Measurements from ENCODE around the gene KYAT1.
A peak's percentile ranks its signal among the peaks of the same experiment; 100 is the strongest.
"Not testable (repeated sequence)": the region's sequence is repeated elsewhere in the genome, so short reads cannot be mapped to it uniquely, and the experiment has no call there.

KYAT1 gene

DNA sequence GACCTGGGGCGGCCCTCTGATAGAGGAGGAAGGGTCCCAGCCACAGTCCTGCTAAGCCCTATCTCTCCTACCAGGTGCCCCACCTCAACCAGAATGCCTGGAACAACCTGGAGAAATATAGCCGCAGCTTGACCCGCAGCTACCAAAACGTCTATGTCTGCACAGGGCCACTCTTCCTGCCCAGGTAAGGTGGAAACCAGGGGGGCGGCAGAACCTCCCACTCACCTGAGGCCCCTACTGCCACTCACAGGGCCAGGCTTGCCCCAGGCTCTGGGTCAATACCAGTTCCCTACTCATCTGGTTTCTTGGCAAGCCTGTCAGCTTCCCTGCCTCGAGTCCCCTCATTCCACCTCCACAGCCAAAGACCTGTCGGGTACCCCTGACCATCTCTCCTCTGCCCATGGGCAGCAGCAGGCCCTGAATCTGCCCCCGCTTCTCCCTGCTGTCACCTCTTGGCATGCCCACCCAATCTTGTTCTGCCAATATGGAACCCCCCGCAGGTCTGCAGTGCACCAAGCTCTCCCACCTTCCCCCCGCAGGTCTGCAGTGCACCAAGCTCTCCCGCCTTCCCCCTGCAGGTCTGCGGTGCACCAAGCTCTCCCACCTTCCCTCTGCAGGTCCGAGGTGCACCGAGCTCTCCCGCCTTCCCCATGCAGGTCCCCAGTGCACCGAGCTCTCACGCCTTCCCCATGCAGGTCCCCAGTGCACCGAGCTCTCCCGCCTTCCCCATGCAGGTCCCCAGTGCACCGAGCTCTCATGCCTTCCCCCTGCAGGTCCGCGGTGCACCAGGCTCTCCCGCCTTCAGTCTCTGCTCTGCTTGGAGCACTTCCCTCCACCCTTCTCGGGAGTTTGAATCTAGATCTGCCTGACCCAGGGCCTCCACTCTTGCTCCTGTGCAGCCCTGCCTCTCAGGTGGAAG, 60.8 kb downstream of the KYAT1 start:
- FAIRE-seq, result no peak
- no peak for DNase-seq (ENCODE audit: low spot score)

DNA sequence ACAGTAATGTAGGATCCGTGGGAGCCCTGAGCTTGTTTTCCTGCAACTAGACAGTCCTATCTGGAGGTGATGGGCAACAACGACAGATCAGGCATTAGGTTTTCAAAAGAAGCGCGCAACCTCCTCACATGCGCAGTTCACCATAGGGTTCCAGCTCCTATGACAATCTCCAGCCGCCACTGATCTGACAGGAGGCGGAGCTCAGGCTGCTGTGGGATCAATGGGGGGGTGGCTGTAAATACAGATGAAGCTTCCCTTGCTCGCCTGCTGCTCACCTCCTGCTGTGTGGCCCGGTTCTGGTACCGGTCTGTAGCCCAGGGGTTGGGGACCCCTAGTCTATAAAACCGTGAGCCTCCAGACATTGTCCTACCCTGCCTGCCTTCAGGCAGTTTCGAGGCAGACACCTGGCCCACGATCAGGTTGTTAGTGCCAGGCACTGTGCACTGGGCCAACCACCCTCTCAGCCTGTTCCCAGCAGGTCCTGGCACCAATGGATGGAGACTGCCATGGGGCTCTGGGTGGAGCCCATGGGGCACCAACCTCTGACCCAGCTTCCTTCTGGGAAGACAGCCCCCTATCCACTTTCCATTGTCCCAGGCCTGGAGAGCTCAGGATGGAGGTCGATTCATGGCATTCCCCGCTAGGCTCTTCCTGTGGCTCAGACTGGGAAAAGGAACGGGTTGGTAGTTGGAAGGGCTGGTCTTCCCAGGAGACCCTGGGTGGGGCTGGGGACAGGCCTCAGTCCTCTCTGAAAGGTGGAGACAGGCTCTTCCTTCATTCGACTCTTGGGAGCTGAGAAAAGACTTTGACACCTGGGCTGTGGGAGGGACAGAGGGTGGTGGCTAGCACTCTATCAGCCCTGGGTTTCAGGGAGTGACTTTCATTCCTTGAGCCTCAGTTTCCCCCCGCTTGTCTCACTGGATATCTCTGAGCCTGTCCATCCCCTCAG, 61.8 kb downstream of the KYAT1 start:
- DNase-seq (ENCODE audit: low spot score), result no peak
- FAIRE-seq, result no peak

DNA sequence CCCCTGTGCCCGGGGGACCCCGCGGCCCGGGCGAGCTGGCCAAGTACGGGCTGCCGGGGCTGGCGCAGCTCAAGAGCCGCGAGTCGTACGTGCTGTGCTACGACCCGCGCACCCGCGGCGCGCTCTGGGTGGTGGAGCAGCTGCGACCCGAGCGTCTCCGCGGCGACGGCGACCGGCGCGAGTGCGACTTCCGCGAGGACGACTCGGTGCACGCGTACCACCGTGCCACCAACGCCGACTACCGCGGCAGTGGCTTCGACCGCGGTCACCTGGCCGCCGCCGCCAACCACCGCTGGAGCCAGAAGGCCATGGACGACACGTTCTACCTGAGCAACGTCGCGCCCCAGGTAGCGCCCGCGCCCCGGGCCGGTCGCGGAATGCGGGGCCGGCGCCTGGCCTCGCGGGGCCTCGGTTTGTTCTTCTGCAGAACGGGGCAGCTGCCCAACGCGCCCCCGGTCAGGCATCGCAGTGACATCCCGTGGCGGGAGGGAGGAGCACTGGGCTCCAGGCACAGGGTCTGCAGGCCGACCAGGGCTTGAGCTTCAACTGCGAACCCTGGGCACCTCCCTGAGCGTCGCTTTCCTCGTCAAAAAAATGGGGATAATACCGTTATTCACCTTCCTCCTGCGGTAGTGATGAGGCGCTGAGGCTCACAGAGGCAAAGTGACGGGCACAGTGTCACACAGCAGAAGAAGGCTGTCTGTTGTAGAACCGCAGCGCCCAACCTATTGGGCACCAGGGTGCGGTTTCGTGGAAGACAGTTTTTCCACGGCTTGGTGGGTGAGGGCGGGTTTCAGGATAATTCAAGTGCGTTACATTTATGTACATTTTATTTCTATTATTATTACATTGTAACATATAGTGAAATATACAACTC, 62.7 kb downstream of the KYAT1 start:
- DNase-seq (ENCODE audit: low spot score), result peak; percentile 16
- FAIRE-seq, result no peak

DNA sequence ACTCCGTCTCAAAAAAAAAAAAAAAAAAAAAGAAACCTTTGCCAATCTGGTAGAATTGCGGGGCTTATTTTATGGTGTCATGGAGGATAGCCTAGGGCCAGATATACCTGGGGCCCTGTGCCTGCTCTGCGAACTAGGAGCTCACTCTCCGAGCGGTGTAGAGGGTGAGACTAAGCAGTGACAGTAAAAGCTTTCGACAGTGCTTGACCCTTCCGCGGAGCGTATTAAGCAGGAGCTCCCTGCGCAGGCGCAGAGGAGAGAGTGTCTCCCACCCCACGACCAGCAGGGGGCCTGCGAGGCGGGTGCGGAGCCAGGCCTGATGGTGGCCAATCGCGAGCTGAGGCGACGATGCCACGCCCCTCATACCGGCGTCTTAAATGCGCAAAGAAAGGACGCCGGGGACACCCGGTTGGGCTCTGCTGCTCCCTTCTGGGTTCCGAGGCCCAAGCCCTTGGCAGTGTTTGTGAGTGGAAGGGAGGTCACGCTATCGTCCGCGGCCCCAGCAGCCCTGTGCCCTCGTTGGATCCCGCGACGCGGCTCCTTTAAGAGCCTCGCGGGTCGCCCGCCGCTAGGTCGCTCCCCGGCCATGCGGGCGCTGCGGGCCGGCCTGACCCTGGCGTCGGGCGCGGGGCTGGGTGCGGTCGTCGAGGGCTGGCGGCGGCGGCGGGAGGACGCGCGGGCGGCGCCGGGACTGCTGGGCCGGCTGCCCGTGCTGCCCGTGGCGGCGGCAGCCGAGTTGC, 63.5 kb downstream of the KYAT1 start, which contains the start of gene ENDOG:
TSS of gene ENDOG (plus strand) at position 402 of the 740 bp plus-strand sequence. CDS start at position 587, 185 bp downstream.
- FAIRE-seq (peak; percentile 81), DNase-seq (ENCODE audit: low spot score) (peak; percentile 92)

DNA sequence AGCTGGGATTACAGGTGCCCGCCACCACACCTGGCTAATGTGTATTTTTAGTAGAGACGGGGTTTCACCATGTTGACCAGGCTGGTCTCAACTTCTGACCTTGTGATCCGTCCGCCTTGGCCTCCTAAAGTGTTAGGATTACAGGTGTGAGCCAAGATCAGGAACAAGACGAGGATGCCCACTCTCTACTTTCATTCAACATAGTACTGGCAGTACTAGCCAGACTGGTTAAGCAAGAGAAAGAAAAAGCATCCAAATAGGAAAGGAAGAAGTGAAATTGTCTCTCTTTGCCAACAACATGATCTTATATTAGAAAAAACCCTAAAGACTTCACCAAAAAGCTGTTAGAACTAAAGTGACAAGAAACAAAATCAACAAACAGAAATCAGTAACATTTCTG, 70.9 kb downstream of the KYAT1 start:
- FAIRE-seq (no peak), DNase-seq (ENCODE audit: low spot score) (no peak)

DNA sequence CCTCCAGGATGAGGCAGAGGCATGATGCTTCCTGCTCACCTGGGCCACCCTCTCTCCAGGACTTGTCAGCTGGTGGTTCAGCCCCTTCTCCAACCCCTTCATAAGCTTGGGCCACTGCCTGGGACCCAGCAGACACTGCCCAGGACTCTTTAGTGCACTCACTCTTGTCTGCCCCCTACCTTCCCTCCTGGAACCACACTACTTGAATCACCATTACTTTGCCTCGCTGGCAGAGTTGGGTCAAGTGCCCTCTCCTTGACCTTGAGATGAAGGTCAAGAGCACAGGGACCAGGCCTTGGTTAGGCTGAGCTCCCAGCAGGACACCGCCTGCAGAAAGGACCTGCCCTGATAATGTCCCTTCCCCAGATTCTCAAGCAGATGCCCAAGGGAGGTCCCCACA, 71.9 kb downstream of the KYAT1 start:
- DNase-seq (ENCODE audit: low spot score) (no peak), FAIRE-seq (no peak)

DNA sequence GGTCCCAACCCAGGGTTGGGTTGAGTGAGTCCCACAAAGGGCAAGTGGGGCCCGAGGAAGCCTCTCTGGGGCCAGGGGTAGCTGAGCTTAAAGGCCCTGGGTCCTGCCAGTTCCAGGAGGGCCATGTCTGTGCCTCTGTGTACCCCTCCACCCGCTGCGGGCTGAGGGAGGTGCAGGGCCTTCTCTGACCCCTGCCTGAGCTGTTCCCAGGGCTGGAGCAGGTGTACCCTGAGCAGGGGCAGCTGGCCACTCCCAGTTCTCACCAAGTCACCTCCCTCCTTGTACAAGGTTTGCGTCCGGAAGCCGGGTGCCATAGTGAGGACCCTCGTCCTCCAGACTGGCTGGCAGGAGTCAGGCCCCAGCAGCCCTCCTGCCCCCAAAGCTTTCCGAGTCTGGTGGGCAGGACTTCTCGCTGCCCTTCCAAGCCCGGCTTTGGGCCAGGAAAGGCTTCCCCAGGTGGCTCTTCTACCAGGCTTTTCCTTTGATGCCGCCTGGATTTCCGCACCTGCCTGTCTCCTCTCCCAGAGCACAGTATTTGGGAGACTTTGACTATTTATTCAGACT, 72.6 kb downstream of the KYAT1 start:
- FAIRE-seq, result no peak
- DNase-seq (ENCODE audit: low spot score), result no peak

DNA sequence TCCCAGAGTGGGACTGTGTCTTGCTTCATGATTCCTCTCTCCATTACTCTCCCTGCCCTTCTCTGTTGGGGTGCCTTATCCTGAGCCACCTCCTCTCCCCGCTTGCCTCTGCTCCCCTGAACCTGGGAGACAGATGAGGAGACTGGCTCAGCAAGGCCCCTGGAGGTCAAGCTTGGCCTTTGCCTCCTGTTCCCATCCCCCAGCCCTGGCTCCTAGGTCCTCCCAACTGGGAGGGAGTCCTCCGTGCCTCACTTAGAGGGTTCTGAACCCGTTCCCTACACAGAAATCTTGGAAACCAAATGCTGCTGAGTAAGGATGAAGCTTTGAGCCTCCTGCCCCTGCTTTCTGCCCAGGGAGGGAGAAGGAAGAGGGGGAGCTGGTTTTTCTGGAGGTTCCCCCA, 73.2 kb downstream of the KYAT1 start:
- DNase-seq (ENCODE audit: low spot score) (no peak), FAIRE-seq (no peak)

DNA sequence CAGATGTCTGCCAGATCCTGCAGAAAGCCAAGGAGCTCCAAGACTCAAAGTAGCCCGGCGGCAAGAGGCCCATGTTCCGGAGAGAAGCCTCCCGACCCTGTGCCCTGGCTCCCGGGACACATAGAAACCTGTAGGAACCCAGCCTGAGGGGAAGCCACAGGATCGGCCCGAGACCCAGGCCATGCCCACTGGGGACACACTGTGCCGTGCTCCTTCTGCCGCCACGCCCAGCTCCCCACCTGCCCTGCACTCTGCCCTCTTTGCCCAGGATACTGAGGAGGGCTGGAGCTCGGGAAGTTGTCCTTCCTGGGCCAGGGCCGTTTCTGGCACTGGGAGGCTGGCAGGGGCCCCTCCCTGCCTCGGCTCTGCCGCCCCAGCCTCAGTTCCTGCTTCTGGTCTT, 73.9 kb downstream of the KYAT1 start:
- no peak for DNase-seq (ENCODE audit: low spot score)
- FAIRE-seq, result no peak

DNA sequence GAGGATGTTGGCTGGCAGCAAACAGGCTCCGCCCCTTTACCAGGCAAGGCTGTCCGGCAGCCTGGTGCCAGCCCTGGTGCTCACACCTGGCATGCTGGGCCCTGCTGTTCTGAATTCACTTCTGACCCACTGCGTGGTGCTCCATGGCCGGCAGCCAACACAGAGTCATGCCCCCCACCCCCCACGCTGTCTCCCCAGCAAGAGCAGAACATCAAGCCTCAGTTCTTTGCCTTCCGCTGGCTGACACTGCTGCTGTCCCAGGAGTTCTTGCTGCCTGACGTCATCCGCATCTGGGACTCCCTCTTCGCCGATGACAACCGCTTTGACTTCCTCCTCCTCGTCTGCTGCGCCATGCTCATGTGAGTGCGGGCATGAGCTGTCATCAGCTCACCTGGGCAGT, 76.1 kb downstream of the KYAT1 start:
- FAIRE-seq, result no peak

DNA sequence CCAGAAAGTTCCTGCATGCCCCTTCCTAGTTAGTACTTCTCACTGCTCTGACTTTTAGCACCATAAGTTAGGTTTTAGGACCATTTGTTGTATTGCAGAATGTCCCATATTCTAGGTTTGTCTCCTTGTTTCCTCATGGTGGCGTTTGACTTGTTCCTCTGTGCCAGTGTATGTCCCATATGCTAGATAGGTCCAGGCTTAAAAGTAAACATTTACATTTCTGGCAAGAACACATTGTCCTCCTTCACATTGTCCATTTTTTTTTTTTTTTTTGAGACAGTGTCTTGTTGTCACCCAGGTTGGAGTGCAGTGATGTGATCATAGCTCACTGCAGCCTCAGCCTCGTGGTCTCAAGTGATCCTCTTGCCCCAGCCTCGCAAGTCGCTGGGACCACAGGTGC, 79.3 kb downstream of the KYAT1 start:
- no peak for DNase-seq (ENCODE audit: low spot score)
- FAIRE-seq, result no peak

More for the DNA sequence above, 76.1 kb downstream of the KYAT1 start:
- DNase-seq (ENCODE audit: low spot score), result no peak

DNA sequence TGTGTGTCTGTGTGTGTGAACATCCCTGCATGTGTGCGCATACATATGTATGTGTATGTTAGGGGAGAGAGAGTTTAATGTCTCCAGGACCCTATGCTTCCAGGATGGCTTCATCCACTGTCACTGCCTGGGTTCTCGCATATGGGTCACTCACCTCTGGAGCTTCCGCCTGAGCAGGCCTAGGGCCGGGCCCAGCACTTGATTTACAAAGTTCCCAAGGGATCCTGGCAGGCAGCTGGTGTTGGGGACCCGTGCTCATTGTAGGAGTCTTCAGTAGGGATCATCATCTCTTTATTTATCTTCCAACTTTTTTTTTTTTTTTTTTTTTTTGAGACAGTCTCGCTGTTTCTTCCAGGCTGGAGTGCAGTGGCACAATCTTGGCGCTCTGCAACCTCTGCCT, 81.7 kb downstream of the KYAT1 start:
- DNase-seq (ENCODE audit: low spot score), result no peak
- FAIRE-seq, result no peak

DNA sequence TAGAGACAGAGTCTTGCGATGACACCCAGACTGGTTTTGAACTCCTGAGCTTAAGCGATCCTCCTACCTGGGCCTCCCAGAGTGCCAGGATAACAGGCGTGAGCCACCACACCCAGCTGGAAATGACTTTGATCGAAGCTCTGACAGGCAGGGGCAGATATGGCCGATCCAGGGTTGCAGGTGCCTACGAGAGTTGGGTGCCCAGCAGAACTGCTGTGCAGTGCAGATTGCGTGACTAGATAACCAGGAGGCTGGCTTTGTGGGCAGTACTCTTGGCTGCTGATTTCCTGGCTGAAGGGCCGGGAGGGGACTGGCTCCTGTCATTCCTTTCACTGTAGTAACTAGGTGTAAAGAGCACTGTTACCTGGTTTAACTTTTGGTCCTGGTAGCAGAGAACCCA, 82.9 kb downstream of the KYAT1 start:
- DNase-seq (ENCODE audit: low spot score) (no peak), FAIRE-seq (no peak)

DNA sequence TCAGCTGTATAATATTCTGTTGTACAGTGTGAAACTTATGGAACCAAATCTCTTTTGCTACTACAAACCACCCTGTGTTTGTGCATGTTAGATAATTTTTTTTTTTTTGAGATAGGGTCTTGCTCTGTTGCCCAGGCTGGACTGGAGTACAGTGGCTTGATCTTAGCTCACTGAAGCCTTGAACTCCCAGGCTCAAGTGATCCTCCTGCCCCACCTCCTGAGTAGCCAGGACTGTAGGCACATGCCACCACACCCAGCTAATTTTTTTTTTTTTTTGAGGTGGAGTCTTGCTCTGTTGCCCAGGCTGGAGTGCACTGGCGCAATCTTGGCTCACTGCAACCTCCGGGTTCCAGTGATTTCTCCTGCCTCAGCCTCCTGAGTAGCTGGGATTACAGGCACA, 86.8 kb downstream of the KYAT1 start:
- not testable (repeated sequence) for FAIRE-seq; DNase-seq (ENCODE audit: low spot score)

DNA sequence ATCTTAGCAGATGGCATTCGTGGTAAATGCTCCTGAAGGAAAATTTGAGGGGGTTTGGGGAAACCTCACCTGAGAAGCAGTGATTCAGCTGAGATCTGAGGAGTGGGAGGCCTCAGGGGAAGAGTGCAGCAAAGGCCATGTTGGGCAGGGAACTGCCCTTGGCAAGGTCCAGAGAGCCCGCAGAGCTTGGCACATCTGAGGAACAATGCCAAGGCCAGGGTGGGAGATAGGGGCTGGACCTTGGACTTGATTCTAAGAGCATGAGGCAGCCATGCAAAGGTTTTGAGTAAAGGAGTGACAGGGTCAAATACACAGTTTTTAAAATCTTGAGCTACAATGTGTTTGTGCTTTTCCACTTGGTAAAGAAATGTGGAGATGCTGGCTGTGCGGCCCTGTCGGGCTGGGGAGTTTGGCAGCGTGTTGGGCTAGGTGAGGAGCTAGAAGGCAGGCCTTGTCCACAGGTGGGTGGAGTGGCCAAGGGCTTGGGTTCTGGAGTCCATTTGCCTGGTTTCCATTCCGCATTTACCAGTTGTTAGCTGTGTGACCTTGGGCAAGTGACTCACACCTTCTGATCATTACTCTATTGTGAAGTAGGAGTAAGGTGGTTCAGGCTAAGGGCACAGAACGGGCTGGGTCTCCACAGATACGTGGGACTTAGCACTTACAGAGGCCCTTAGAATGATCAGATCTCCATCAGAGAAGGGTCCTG, 88.6 kb downstream of the KYAT1 start:
- FAIRE-seq (no peak), DNase-seq (ENCODE audit: low spot score) (no peak)

DNA sequence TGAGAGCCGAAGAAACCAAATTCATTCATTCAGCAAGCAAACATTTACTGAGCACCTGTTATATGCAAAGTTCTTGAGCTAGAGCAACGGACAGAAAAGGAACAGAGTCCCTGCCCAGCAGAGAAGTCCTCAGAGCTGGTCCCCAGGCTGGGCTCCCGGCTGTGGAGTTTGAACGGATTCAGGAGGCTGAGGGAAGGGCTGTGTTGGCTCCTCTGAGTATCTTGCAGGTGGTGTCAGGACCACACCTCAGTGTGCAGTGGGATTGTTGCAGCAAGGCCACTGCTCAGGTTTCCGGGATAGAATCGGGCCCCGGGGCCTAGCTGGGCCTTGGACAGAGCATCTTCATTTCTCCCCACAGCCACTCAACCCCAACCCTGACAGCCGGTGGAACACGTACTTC, 89.6 kb downstream of the KYAT1 start:
- FAIRE-seq (no peak), DNase-seq (ENCODE audit: low spot score) (no peak)

DNA sequence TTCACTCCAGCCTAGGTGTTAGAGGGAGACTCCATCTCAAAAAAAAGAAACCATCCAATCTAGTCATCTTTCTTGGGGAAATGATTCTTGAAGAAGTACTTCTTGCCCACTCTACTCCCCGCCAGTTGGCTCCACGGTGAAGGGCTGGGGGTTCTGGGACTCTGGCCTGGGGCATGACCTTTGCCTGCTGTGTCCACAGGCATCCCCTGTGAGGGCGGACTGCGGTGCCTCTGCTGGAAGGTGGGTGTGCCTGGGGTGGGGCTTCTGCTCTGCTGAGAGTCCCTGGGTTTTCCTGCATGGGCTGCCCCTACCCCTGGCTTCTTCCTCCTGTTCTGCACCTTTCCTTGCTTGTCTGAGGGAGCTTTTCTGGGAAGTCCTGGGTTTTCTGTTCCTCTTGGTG, 91.2 kb downstream of the KYAT1 start:
- FAIRE-seq (no peak), DNase-seq (ENCODE audit: low spot score) (no peak)

DNA sequence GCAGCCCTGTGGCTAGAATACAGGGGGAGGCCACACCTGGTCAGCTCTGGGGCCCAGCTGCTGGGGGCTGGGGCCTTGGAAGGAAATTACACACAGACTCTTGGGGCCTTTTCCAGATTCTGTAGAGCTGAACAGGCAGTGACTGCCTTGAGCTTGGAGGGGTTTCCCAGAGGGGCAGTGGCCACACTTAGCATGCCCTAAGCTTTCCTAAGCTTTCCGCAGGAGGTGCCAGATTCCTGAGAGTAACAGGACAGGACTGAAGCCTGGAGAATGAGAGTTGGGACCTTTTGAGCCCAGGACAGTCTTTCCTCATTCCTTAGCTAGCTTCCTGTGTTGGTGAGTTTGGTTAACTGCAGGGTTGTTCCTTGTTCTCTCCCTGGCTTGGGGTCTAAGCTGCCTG, 93.3 kb downstream of the KYAT1 start:
- FAIRE-seq (no peak), DNase-seq (ENCODE audit: low spot score) (no peak)

DNA sequence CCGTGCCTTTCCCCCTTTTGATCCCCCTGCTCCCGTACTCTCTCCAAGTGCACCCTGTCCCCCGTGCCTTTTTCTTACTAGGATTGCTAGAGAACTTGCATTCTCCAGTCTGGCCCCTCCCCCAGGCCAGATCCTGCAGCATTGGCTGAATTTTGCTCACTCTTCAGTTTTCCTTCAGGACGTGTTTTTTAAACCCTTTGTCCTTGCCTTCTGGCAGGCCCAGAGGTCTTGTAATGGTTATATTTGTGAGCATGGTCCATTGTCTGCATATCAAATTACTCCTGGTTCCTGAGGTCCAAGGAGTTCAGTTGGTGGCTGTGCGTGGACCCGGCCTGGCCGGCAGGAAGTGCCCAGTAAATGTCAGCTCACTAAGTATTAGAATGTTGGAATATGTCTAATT, 94.1 kb downstream of the KYAT1 start:
- no peak for FAIRE-seq
- no peak for DNase-seq (ENCODE audit: low spot score)
